DOHH2 (cell line): Measurements from ENCODE around the gene FBXO10.

Source experiments
- H3F3A ChIP-seq: fragments of 200-600 bp; sonication (generic), shearing (Covaris generic); 2 replicates; pipeline ENCODE4 v1.6.0; 2016; ENCODE audit warnings: antibody characterized with exemption, mild to moderate bottlenecking; ENCODE audit not compliant: control insufficient read depth, insufficient read depth
- H3K27ac ChIP-seq: fragments of 200-600 bp; sonication (generic); 2 replicates; pipeline ENCODE4 v1.5.1; 2014; ENCODE audit warnings: low read depth, mild to moderate bottlenecking, low read length, moderate library complexity
- H3K27me3 ChIP-seq: fragments of 200-600 bp; sonication (generic); 2 replicates; pipeline ENCODE4 v1.6.1; 2014; ENCODE audit warnings: mild to moderate bottlenecking, low read length, mixed read lengths; ENCODE audit not compliant: control insufficient read depth
- H3K36me3 ChIP-seq: fragments of 200-600 bp; sonication (generic); 2 replicates; pipeline ENCODE4 v1.6.1; 2014; ENCODE audit warnings: mild to moderate bottlenecking, low read length, moderate library complexity, mixed read lengths; ENCODE audit not compliant: control insufficient read depth
- H3K4me1 ChIP-seq: fragments of 200-600 bp; sonication (generic); 2 replicates; pipeline ENCODE4 v1.6.1; 2014; ENCODE audit warnings: mild to moderate bottlenecking, low read length, mixed read lengths; ENCODE audit not compliant: control insufficient read depth
- H3K4me2 ChIP-seq: fragments of 200-600 bp; sonication (generic); 2 replicates; pipeline ENCODE4 v1.6.0; 2014; ENCODE audit warnings: mild to moderate bottlenecking, low read length, moderate library complexity
- H3K4me3 ChIP-seq: fragments of 200-600 bp; sonication (generic); 2 replicates; pipeline ENCODE4 v1.5.1; 2014; ENCODE audit warnings: mild to moderate bottlenecking, low read length, mixed read lengths
- H3K79me2 ChIP-seq: fragments of 200-600 bp; sonication (generic); 2 replicates; pipeline ENCODE4 v1.6.1; 2014; ENCODE audit warnings: mild to moderate bottlenecking, low read length, mixed read lengths; ENCODE audit not compliant: control insufficient read depth
- H3K9me2 ChIP-seq: fragments of 200-600 bp; sonication (generic); replicated peaks from 2 replicates; pipeline ENCODE4 v1.6.1; 2014; ENCODE audit warnings: mild to moderate bottlenecking, low read length, mixed read lengths; ENCODE audit not compliant: control insufficient read depth
- H3K9me3 ChIP-seq: fragments of 200-600 bp; sonication (generic); 2 replicates; pipeline ENCODE4 v1.6.1; 2014; ENCODE audit warnings: antibody characterized with exemption, low read length, mixed read lengths; ENCODE audit not compliant: control insufficient read depth, insufficient read depth
- H4K20me1 ChIP-seq: fragments of 200-600 bp; sonication (generic); 2 replicates; pipeline ENCODE4 v1.6.0; 2014; ENCODE audit warnings: low read depth, mild to moderate bottlenecking, antibody characterized with exemption, low read length, moderate library complexity; ENCODE audit not compliant: control insufficient read depth, insufficient read depth
- CTCF ChIP-seq: fragments of 200-600 bp; sonication (generic); IDR thresholded peaks from one replicate; pipeline ENCODE4 v1.5.1; 2014; ENCODE audit warnings: antibody characterized with exemption, mild to moderate bottlenecking, low read depth, low read length; ENCODE audit not compliant: poor library complexity, severe bottlenecking
- EZH2phosphoT487 ChIP-seq: fragments of 200-600 bp; sonication (generic); IDR thresholded peaks from 2 replicates; pipeline ENCODE4 v1.6.1; 2017; ENCODE audit warnings: borderline replicate concordance, mild to moderate bottlenecking, antibody characterized with exemption, low read length, moderate library complexity, mixed read lengths

The FBXO10 gene

GRCh38 chr9:37549527-37549926 lies 26.7 kb downstream of the FBXO10 start:
- H3K9me2 ChIP-seq = no peaks in the 10 kb centered on the region
- H4K20me1 ChIP-seq = no peaks in the 10 kb centered on the region
- no peaks in the 10 kb centered on the region for H3K79me2 ChIP-seq
- TF ChIP-seq CTCF = no peak
- TF ChIP-seq EZH2phosphoT487 = no peak
- H3K27me3 ChIP-seq = no peaks in the 10 kb centered on the region
- peaks cover 8% of the 10 kb centered on the region for H3K4me1 ChIP-seq
- no peaks in the 10 kb centered on the region for H3F3A ChIP-seq
- H3K4me3 ChIP-seq = no peak overlapping the region
- H3K36me3 ChIP-seq = no peaks in the 10 kb centered on the region
- H3K4me2 ChIP-seq = no peak overlapping the region
- H3K27ac ChIP-seq = no peak overlapping the region
- H3K9me3 ChIP-seq = no peaks in the 10 kb centered on the region

- peaks cover 8% of the 10 kb centered on the region for H3K4me1 ChIP-seq
- TF ChIP-seq EZH2phosphoT487 = no peak
- TF ChIP-seq CTCF = no peak
Observed at GRCh38 chr9:37547328-37547878, 28.8 kb downstream of the FBXO10 start.

GRCh38 chr9:37543468-37543867 lies 32.7 kb downstream of the FBXO10 start:
- Histone ChIP-seq H3K27ac (no peak overlapping the region), H3K36me3 (peaks cover 9% of the 10 kb centered on the region), H3K9me2 (no peaks in the 10 kb centered on the region), H3K79me2 (no peaks in the 10 kb centered on the region), H3F3A (no peaks in the 10 kb centered on the region; the same call in 1 of the 2 replicates), H3K9me3 (no peaks in the 10 kb centered on the region), H3K4me1 (peaks cover 11% of the 10 kb centered on the region), H3K4me2 (no peak overlapping the region), H4K20me1 (no peaks in the 10 kb centered on the region), H3K4me3 (no peak overlapping the region), H3K27me3 (no peaks in the 10 kb centered on the region)
- no peak for TF ChIP-seq EZH2phosphoT487
- no peak for TF ChIP-seq CTCF

More at GRCh38 chr9:37547328-37547878, 28.8 kb downstream of the FBXO10 start:
- Histone ChIP-seq H3F3A (no peaks in the 10 kb centered on the region), H3K4me3 (no peak overlapping the region), H3K27me3 (no peaks in the 10 kb centered on the region), H3K36me3 (no peaks in the 10 kb centered on the region), H3K4me2 (no peak overlapping the region), H3K79me2 (no peaks in the 10 kb centered on the region), H4K20me1 (no peaks in the 10 kb centered on the region), H3K27ac (no peak overlapping the region), H3K9me2 (no peaks in the 10 kb centered on the region), H3K9me3 (no peaks in the 10 kb centered on the region)
